ENCODE data around the gene GARIN5B.

- TF ChIP-seq CTCF (IDR thresholded peaks at IDR 0.05) (no peak), POLR2A (IDR thresholded peaks at IDR 0.05) (no peak)
Observed at GRCh38 chr19:55408533-55408872, 45.4 kb upstream of the GARIN5B start.

All from adrenal gland (tissue), 5 donors.